Measurements from ENCODE around the gene KCNQ1. TPM values are rescaled to one million over a fixed set of nuclear protein-coding genes. Genes with fewer than 3 reads are reported as not detected.

Gene KCNQ1
- total and polyA plus RNA-seq, 7 experiments from 2014 or later = 14.7 to 46.4 (median 36.9) TPM

- H3K27ac ChIP-seq (ENCODE audit: low read depth, low read length) = no peak overlapping the region
- CTCF ChIA-PET = no interaction called here
- peaks cover 3 to 81% (median 58%) of the 10 kb centered on the region in 7 donors for H3K4me1 Mint-ChIP-seq
- DNase-seq = no peak
- no peak for ATAC-seq
- H3K9me3 Mint-ChIP-seq = no peaks in the 10 kb centered on the region
- peaks cover 0 to under 1% (median 0%) of the 10 kb centered on the region in 5 donors for H3K36me3 Mint-ChIP-seq
- no peaks in the 10 kb centered on the region for H3K36me3 ChIP-seq (ENCODE audit: control insufficient read depth in 2 of 3, insufficient read depth in 3 of 3, low read length in 3 of 3)
- H3K4me1 ChIP-seq (ENCODE audit: control insufficient read depth in 2 of 2, insufficient read depth in 2 of 2, low read length in 2 of 2) = peaks cover 0 to 32% of the 10 kb centered on the region in 2 donors
- H3K4me3 Mint-ChIP-seq = peak overlapping the region in 1 of 10 donors; percentile 16
- peak overlapping the region in 5 of 9 donors; percentile 22 to 66 (median 41) for H3K27ac Mint-ChIP-seq
- H3K9me3 ChIP-seq (ENCODE audit: control insufficient read depth in 2 of 3, low read length in 3 of 3) = no peaks in the 10 kb centered on the region
- no peaks in the 10 kb centered on the region for H3K27me3 Mint-ChIP-seq
- H3K4me3 ChIP-seq (ENCODE audit: low read length) = no peak overlapping the region
- POLR2A ChIA-PET = interaction anchor here (1.6 kb wide), 1 partner anchor 7 kb away, joined by 7 read pairs; no protein-coding TSS in a partner anchor
- intact Hi-C loops (cut with micrococcal nuclease) = no loop called here
- no peaks in the 10 kb centered on the region for H3K27me3 ChIP-seq (ENCODE audit: control insufficient read depth in 2 of 2, insufficient read depth in 2 of 2, low read length in 2 of 2)
These were observed 15.9 kb downstream of the KCNQ1 start for GRCh38 chr11:2460540-2461252.

DNA sequence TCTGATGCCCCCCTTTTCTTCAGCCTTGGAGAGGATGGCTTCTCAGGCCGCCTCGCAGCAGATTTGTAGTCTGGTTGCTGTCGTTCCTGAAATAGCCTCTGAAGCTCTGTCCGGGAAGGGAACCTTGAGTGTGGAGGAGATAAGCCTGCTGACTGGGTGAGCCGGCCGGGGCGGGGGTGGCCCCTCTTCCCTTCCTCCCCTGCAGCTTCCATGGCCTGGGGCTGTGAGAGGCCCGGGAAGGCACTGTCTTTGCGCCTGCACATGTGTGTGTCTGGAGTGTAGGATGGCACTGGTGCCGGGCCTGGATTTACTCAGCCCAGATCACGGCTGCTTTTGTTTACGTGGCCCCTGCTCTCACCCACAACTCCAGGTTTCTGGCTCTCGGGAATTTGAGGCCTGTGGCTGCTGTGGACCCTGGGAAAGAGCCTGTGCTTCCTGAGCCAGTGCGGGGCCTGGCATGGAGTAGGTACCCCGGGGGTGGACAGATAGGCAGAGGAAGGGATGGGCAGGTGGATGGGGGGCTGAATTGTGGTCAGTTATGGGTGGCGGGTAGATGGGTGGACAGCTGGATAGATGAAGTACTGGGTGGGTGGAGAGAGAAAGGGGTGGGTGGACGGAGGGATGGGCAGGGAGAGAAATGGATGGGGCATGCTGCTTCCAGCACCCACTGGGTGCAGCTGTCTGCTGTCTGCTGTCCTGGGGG lies 16.6 kb downstream of the KCNQ1 start:
- Mint-ChIP-seq H3K4me1 (peaks cover 4 to 86% (median 65%) of the 10 kb centered on the region in 7 donors), H3K27me3 (no peaks in the 10 kb centered on the region), H3K9me3 (no peaks in the 10 kb centered on the region), H3K27ac (peak overlapping the region in 6 of 9 donors; percentile 25 to 66 (median 40)), H3K4me3 (peak overlapping the region in 1 of 10 donors; percentile 16), H3K36me3 (no peaks in the 10 kb centered on the region)
- intact Hi-C loops (cut with micrococcal nuclease) = no loop called here
- POLR2A ChIA-PET = no interaction called here
- H3K4me3 ChIP-seq (ENCODE audit: low read length) = no peak overlapping the region
- H3K36me3 ChIP-seq (ENCODE audit: control insufficient read depth in 2 of 3, insufficient read depth in 3 of 3, low read length in 3 of 3) = no peaks in the 10 kb centered on the region
- no peak overlapping the region for H3K27ac ChIP-seq (ENCODE audit: low read depth, low read length)
- DNase-seq (no peak), ATAC-seq (no peak)
- H3K4me1 ChIP-seq (ENCODE audit: control insufficient read depth in 2 of 2, insufficient read depth in 2 of 2, low read length in 2 of 2) = peaks cover under 1 to 39% of the 10 kb centered on the region in 2 donors
- H3K27me3 ChIP-seq (ENCODE audit: control insufficient read depth in 2 of 2, insufficient read depth in 2 of 2, low read length in 2 of 2) = no peaks in the 10 kb centered on the region
- CTCF ChIA-PET = no interaction called here
- H3K9me3 ChIP-seq (ENCODE audit: control insufficient read depth in 2 of 3, low read length in 3 of 3) = no peaks in the 10 kb centered on the region

GRCh38 chr11:2461956-2462542 lies 17.2 kb downstream of the KCNQ1 start:
- Mint-ChIP-seq H3K27ac (peak overlapping the region in 6 of 9 donors; percentile 17 to 76 (median 46)), H3K4me1 (peaks cover 10 to 90% (median 65%) of the 10 kb centered on the region in 7 donors), H3K4me3 (peak overlapping the region in 1 of 10 donors; percentile 50), H3K27me3 (no peaks in the 10 kb centered on the region), H3K36me3 (no peaks in the 10 kb centered on the region), H3K9me3 (no peaks in the 10 kb centered on the region)
- no peaks in the 10 kb centered on the region for H3K9me3 ChIP-seq (ENCODE audit: control insufficient read depth in 2 of 3, low read length in 3 of 3)
- CTCF ChIA-PET = no interaction called here
- no peaks in the 10 kb centered on the region for H3K36me3 ChIP-seq (ENCODE audit: control insufficient read depth in 2 of 3, insufficient read depth in 3 of 3, low read length in 3 of 3)
- no peak overlapping the region for H3K4me3 ChIP-seq (ENCODE audit: low read length)
- DNase-seq (no peak), ATAC-seq (no peak)
- H3K27ac ChIP-seq (ENCODE audit: low read depth, low read length) = no peak overlapping the region
- intact Hi-C loops (cut with micrococcal nuclease) = no loop called here
- H3K4me1 ChIP-seq (ENCODE audit: control insufficient read depth in 2 of 2, insufficient read depth in 2 of 2, low read length in 2 of 2) = peaks cover 7 to 45% of the 10 kb centered on the region in 2 donors
- POLR2A ChIA-PET = no interaction called here
- no peaks in the 10 kb centered on the region for H3K27me3 ChIP-seq (ENCODE audit: control insufficient read depth in 2 of 2, insufficient read depth in 2 of 2, low read length in 2 of 2)

- H3K4me3 ChIP-seq (ENCODE audit: low read length) = no peak overlapping the region
- Mint-ChIP-seq H3K27me3 (no peaks in the 10 kb centered on the region), H3K4me1 (peaks cover 15 to 90% (median 65%) of the 10 kb centered on the region in 7 donors), H3K36me3 (no peaks in the 10 kb centered on the region), H3K4me3 (peak overlapping the region in 2 of 10 donors; percentile 50 to 51), H3K9me3 (no peaks in the 10 kb centered on the region), H3K27ac (peak overlapping the region in 6 of 9 donors; percentile 25 to 76 (median 51))
- H3K4me1 ChIP-seq (ENCODE audit: control insufficient read depth in 2 of 2, insufficient read depth in 2 of 2, low read length in 2 of 2) = peaks cover 12 to 50% of the 10 kb centered on the region in 2 donors
- no peaks in the 10 kb centered on the region for H3K9me3 ChIP-seq (ENCODE audit: control insufficient read depth in 2 of 3, low read length in 3 of 3)
- H3K27ac ChIP-seq (ENCODE audit: low read depth, low read length) = no peak overlapping the region
- no peaks in the 10 kb centered on the region for H3K36me3 ChIP-seq (ENCODE audit: control insufficient read depth in 2 of 3, insufficient read depth in 3 of 3, low read length in 3 of 3)
- ChIA-PET POLR2A (no interaction called here), CTCF (no interaction called here)
- DNase-seq (no peak), ATAC-seq (no peak)
- intact Hi-C loops (cut with micrococcal nuclease) = no loop called here
- no peaks in the 10 kb centered on the region for H3K27me3 ChIP-seq (ENCODE audit: control insufficient read depth in 2 of 2, insufficient read depth in 2 of 2, low read length in 2 of 2)
These were observed 17.8 kb downstream of the KCNQ1 start for GRCh38 chr11:2462543-2462985.

DNA sequence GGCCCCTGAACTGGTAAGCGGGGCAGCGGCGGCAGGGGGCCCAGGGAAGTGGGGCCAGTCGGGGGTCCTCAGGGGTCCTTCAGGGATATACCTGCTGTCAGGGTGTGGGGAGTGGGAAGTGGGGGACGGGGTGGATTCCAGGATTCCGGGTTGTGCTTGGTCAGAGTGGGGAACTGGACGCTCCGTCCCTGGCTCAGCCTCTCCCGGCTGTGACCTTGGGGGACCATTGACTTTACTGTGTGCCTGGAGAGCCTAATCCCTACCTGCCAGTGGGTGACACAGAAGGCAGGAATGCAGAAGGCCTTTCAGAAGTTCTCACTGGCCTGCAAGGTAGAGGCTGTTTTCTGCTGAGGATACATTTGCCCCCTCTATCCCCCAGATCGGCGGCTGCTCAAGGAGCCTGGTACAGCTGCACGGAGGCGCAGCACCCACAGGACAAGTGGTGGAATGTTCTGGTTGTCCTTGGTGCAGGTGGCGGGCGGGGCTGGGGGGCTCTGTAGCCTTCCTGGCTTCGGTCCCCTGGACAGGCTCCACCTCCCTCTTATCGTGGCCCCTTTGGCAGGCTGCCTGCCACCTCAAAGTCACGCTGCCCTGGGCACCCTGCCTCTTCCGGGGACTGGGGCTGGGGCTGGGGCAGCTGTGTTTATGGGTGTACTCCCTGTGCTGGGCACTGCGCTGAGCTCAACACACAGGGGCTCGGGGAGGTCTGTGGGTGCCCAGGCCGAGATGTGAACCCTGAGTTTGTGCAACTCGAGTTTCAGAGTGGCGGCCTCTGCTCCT lies 18.4 kb downstream of the KCNQ1 start:
- peaks cover 22 to 93% (median 60%) of the 10 kb centered on the region in 7 donors for H3K4me1 Mint-ChIP-seq
- peak overlapping the region in 6 of 9 donors; percentile 25 to 67 (median 55) for H3K27ac Mint-ChIP-seq
- peak overlapping the region in 5 of 10 donors; percentile 14 to 51 (median 46) for H3K4me3 Mint-ChIP-seq
- Histone ChIP-seq H3K4me1 (ENCODE audit: control insufficient read depth in 2 of 2, insufficient read depth in 2 of 2, low read length in 2 of 2) (peaks cover 17 to 56% of the 10 kb centered on the region in 2 donors), H3K4me3 (ENCODE audit: low read length) (no peak overlapping the region), H3K9me3 (ENCODE audit: control insufficient read depth in 2 of 3, low read length in 3 of 3) (no peaks in the 10 kb centered on the region), H3K27me3 (ENCODE audit: control insufficient read depth in 2 of 2, insufficient read depth in 2 of 2, low read length in 2 of 2) (no peaks in the 10 kb centered on the region), H3K27ac (ENCODE audit: low read depth, low read length) (no peak overlapping the region), H3K36me3 (ENCODE audit: control insufficient read depth in 2 of 3, insufficient read depth in 3 of 3, low read length in 3 of 3) (no peaks in the 10 kb centered on the region)
- H3K27me3 Mint-ChIP-seq = no peaks in the 10 kb centered on the region
- CTCF ChIA-PET = interaction anchor here (1.0 kb wide), 1 partner anchor 64 kb away, joined by 3 read pairs; no protein-coding TSS in a partner anchor
- intact Hi-C loops (cut with micrococcal nuclease) = no loop called here
- POLR2A ChIA-PET = no interaction called here
- no peaks in the 10 kb centered on the region for H3K9me3 Mint-ChIP-seq
- ATAC-seq = no peak
- no peak for DNase-seq
- H3K36me3 Mint-ChIP-seq = no peaks in the 10 kb centered on the region

DNA sequence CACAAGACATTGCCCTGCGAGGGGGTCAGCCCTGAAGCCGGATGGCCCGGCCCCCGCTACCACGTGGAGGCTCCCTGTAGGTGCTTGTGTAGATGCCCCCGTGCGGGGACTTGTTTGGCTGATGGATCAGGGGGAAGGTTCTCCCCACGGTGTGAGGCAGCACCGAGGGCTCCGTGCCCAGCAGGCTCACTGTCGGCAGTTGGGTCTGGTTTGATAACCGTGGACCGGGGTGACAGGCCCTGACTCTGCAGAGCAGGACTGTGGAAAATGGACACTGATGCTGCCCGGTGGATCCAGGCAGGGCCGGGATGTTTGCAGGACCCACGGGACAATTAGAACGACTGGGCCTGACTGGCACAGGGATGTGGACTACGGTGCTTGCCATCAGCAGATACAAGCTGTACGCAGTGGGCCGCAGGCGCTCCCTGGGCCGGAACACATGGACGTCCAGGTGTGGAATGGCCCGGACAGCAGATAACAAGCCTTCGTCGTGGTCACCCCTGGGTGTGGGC lies 19.0 kb downstream of the KCNQ1 start:
- H3K4me3 Mint-ChIP-seq = peak overlapping the region in 2 of 10 donors; percentile 14 to 46
- DNase-seq (no peak), ATAC-seq (no peak)
- Histone ChIP-seq H3K9me3 (ENCODE audit: control insufficient read depth in 2 of 3, low read length in 3 of 3) (no peaks in the 10 kb centered on the region), H3K27me3 (ENCODE audit: control insufficient read depth in 2 of 2, insufficient read depth in 2 of 2, low read length in 2 of 2) (no peaks in the 10 kb centered on the region), H3K4me1 (ENCODE audit: control insufficient read depth in 2 of 2, insufficient read depth in 2 of 2, low read length in 2 of 2) (peaks cover 17 to 63% of the 10 kb centered on the region in 2 donors), H3K4me3 (ENCODE audit: low read length) (no peak overlapping the region), H3K36me3 (ENCODE audit: control insufficient read depth in 2 of 3, insufficient read depth in 3 of 3, low read length in 3 of 3) (no peaks in the 10 kb centered on the region), H3K27ac (ENCODE audit: low read depth, low read length) (no peak overlapping the region)
- no peaks in the 10 kb centered on the region for H3K36me3 Mint-ChIP-seq
- intact Hi-C loops (cut with micrococcal nuclease) = no loop called here
- CTCF ChIA-PET = interaction anchor here (1.0 to 1.9 kb wide), 2 partner anchors 43 to 64 kb away, joined by 3 to 6 read pairs; no protein-coding TSS in a partner anchor
- H3K27me3 Mint-ChIP-seq = peaks cover 0 to 3% (median 0%) of the 10 kb centered on the region in 5 donors
- no peaks in the 10 kb centered on the region for H3K9me3 Mint-ChIP-seq
- H3K27ac Mint-ChIP-seq = peak overlapping the region in 4 of 9 donors; percentile 25 to 40 (median 29)
- H3K4me1 Mint-ChIP-seq = peaks cover 25 to 93% (median 58%) of the 10 kb centered on the region in 7 donors
- POLR2A ChIA-PET = no interaction called here

Measured in naive thymus-derived CD4-positive, alpha-beta T cell (primary cell).